Measurements from ENCODE around the gene CDC25C.
"Not testable (repeated sequence)": the region's sequence is repeated elsewhere in the genome, so short reads cannot be mapped to it uniquely, and the experiment has no call there.

CDC25C gene

GRCh38 chr5:138334867-138335447 is 3.4 kb upstream of the CDC25C start:
- Histone ChIP-seq H3K9me3 (replicated peaks; ENCODE audit: insufficient read depth, low read length) (no peaks in the 10 kb centered on the region), H3K36me3 (replicated peaks; ENCODE audit: insufficient read depth, low read length) (no peaks in the 10 kb centered on the region), H3K4me1 (ENCODE audit: low read length) (peaks cover 13% of the 10 kb centered on the region), H3K27me3 (replicated peaks; ENCODE audit: insufficient read depth, low read length) (no peaks in the 10 kb centered on the region), H3K79me2 (ENCODE audit: low read length) (peaks cover 32% of the 10 kb centered on the region), H3K9me2 (replicated peaks; ENCODE audit: insufficient read depth, low read length) (no peaks in the 10 kb centered on the region), H3F3A (ENCODE audit: insufficient read depth, low read length) (peaks cover 12% of the 10 kb centered on the region; the same call in 1 of the 2 replicates), H3K9ac (ENCODE audit: low read length) (no peak overlapping the region), H3K4me3 (ENCODE audit: low read length) (no peak overlapping the region), H3K27ac (ENCODE audit: low read length) (no peak overlapping the region), H3K4me2 (ENCODE audit: low read depth, low read length) (no peak overlapping the region), H2AFZ (ENCODE audit: low read length) (no peak overlapping the region), H4K20me1 (ENCODE audit: insufficient read depth, low read length) (no peaks in the 10 kb centered on the region)
- TF ChIP-seq EZH2phosphoT487 (IDR thresholded peaks at IDR 0.05; ENCODE audit: low read length) (no peak), CTCF (IDR thresholded peaks at IDR 0.05; ENCODE audit: low read length) (no peak), EZH2 (optimal IDR thresholded peaks at IDR 0.05; ENCODE audit: low read depth, low read length) (no peak)
- DNase-seq = no peak

- no peaks in the 10 kb centered on the region for H3K36me3 ChIP-seq (replicated peaks; ENCODE audit: insufficient read depth, low read length)
- no peak for DNase-seq
- H2AFZ ChIP-seq (ENCODE audit: low read length) = peak overlapping the region; percentile 86
- peak overlapping the region; percentile 63; the same call in 1 of the 2 replicates for H3K9ac ChIP-seq (ENCODE audit: low read length)
- peak overlapping the region; percentile 39; the same call in 1 of the 2 replicates for H3K27ac ChIP-seq (ENCODE audit: low read length)
- no peaks in the 10 kb centered on the region for H3K9me3 ChIP-seq (replicated peaks; ENCODE audit: insufficient read depth, low read length)
- H3K9me2 ChIP-seq (replicated peaks; ENCODE audit: insufficient read depth, low read length) = no peaks in the 10 kb centered on the region
- H3K4me3 ChIP-seq (ENCODE audit: low read length) = peak overlapping the region; percentile 88
- H3K4me1 ChIP-seq (ENCODE audit: low read length) = no peaks in the 10 kb centered on the region
- H3K4me2 ChIP-seq (ENCODE audit: low read depth, low read length) = peak overlapping the region; percentile 85
- H3K79me2 ChIP-seq (ENCODE audit: low read length) = peaks cover 20% of the 10 kb centered on the region
- peaks cover 12% of the 10 kb centered on the region; the same call in 1 of the 2 replicates for H3F3A ChIP-seq (ENCODE audit: insufficient read depth, low read length)
- no peaks in the 10 kb centered on the region for H4K20me1 ChIP-seq (ENCODE audit: insufficient read depth, low read length)
- no peaks in the 10 kb centered on the region for H3K27me3 ChIP-seq (replicated peaks; ENCODE audit: insufficient read depth, low read length)
- no peak for TF ChIP-seq CTCF (IDR thresholded peaks at IDR 0.05; ENCODE audit: low read length)
- no peak for TF ChIP-seq EZH2 (optimal IDR thresholded peaks at IDR 0.05; ENCODE audit: low read depth, low read length)
- no peak for TF ChIP-seq EZH2phosphoT487 (IDR thresholded peaks at IDR 0.05; ENCODE audit: low read length)
Observed at GRCh38 chr5:138330813-138331448, 673 bp downstream of the CDC25C start.

- not testable (repeated sequence) for H3F3A ChIP-seq (ENCODE audit: insufficient read depth, low read length); H3K9me3 ChIP-seq (replicated peaks; ENCODE audit: insufficient read depth, low read length); H3K4me2 ChIP-seq (ENCODE audit: low read depth, low read length); H3K9ac ChIP-seq (ENCODE audit: low read length); H3K79me2 ChIP-seq (ENCODE audit: low read length); H2AFZ ChIP-seq (ENCODE audit: low read length); H4K20me1 ChIP-seq (ENCODE audit: insufficient read depth, low read length); H3K9me2 ChIP-seq (replicated peaks; ENCODE audit: insufficient read depth, low read length); H3K27me3 ChIP-seq (replicated peaks; ENCODE audit: insufficient read depth, low read length); H3K36me3 ChIP-seq (replicated peaks; ENCODE audit: insufficient read depth, low read length); H3K27ac ChIP-seq (ENCODE audit: low read length); H3K4me1 ChIP-seq (ENCODE audit: low read length); H3K4me3 ChIP-seq (ENCODE audit: low read length); DNase-seq
Observed at GRCh38 chr5:138318211-138318610, 13.4 kb downstream of the CDC25C start.

- Histone ChIP-seq H4K20me1 (ENCODE audit: insufficient read depth, low read length) (no peaks in the 10 kb centered on the region), H3K27me3 (replicated peaks; ENCODE audit: insufficient read depth, low read length) (no peaks in the 10 kb centered on the region), H3K9ac (ENCODE audit: low read length) (no peak overlapping the region), H3K27ac (ENCODE audit: low read length) (no peak overlapping the region), H3K4me3 (ENCODE audit: low read length) (no peak overlapping the region), H3K36me3 (replicated peaks; ENCODE audit: insufficient read depth, low read length) (0 out of 2 replicates have a peak, but pooled peaks cover 5% of the 10 kb centered on the region), H3K4me1 (ENCODE audit: low read length) (no peaks in the 10 kb centered on the region), H3K79me2 (ENCODE audit: low read length) (no peaks in the 10 kb centered on the region), H3K9me2 (replicated peaks; ENCODE audit: insufficient read depth, low read length) (no peaks in the 10 kb centered on the region), H3F3A (ENCODE audit: insufficient read depth, low read length) (no peaks in the 10 kb centered on the region), H3K4me2 (ENCODE audit: low read depth, low read length) (no peak overlapping the region), H3K9me3 (replicated peaks; ENCODE audit: insufficient read depth, low read length) (no peaks in the 10 kb centered on the region), H2AFZ (ENCODE audit: low read length) (no peak overlapping the region)
- no peak for DNase-seq
- TF ChIP-seq CTCF (IDR thresholded peaks at IDR 0.05; ENCODE audit: low read length) = no peak
- TF ChIP-seq EZH2phosphoT487 (IDR thresholded peaks at IDR 0.05; ENCODE audit: low read length) = no peak
- no peak for TF ChIP-seq EZH2 (optimal IDR thresholded peaks at IDR 0.05; ENCODE audit: low read depth, low read length)
Observed at GRCh38 chr5:138316355-138316754, 15.2 kb downstream of the CDC25C start.
